Stimulated activated CD4-positive, alpha-beta T cell treated with anti-CD3 and anti-CD28 coated beads, Interleukin-4, amount 100 ng/mL, for 4 hours (primary cell): ENCODE measurements around the gene NPTX2.

Experiments used
- DNase-seq, 2 experiments: peaks; one replicate each; pipeline ENCODE4 v3.0.0-alpha.2; 2020

Gene NPTX2

DNA sequence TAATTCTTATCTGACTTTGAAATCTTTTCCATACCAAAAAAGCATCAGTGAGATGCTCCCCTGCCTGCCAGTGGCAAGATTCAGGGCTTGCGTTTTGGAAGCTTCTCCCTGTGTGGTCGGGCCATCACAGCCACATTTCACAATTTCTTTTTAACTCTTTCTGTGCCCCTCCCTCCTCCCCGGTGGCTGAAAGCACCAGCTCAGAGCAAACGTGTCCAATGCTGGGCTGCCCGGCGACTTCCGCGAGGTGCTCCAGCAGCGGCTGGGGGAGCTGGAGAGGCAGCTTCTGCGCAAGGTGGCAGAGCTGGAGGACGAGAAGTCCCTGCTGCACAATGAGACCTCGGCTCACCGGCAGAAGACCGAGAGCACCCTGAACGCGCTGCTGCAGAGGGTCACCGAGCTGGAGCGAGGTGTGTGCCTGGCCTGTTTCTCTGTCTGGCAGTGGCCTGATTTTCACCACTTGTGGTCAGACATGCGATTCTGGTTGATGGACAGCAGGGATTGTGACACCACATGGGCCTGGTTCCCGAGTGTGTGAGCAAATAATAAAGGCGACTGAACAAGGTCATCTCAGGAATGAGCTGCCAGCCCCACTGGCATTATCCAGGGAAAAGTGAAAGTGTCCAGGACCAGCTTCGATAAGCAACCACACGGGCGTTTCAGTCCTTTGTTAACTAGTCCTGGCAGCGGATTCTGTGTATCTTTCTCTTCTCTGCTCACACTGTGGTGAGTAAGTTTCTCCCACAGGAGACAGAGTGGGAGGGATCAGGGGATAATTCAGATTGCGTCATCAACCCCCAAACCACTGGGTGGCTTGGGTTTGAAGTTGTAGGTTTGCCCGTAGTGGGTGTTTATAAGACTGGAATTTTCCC is 2.6 kb downstream of the NPTX2 start:
- no peak for DNase-seq

DNA sequence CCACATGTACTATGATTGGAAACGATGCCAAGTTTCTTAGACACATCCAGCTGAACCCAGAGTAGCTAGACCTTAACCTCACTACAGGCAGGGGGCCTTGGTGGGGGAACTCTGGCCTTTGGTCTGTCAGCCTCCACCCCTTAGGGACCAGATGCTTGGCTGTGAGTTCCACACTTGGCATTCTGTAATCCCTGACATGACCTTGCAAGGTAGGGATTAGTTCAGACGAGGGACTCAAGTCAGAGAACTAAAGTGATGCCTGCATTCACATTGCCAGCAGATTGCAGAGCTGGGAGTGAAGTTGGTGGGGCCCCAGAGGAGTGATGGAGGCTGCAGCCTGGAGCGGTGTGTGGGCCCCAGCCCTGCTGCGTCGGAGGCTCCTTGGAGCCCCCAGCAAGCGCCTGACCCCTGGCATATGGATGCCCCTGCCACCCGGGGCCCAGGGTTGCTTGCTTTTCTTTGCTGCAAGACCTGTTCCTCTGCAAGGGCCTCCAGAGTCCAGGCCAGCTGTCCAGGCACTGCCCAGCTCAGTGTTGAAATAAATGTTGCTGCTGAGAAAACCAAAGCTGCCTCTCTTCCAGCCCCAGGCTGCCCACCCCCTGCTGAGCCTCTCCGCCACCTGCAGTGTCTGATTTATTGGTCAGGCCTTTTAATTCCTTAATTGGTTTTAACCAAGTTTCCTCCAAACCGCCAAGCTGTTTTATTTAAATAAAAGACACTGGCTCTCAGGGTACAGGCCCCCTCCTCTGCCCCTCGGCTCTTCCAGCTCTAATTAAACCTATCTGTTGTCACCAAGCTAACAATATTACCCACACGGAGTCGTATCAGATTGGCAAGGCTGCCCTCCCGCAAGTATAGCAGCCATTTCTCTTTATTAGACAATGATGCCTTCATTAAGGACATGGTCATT is 4.7 kb downstream of the NPTX2 start:
- DNase-seq, result no peak

DNA sequence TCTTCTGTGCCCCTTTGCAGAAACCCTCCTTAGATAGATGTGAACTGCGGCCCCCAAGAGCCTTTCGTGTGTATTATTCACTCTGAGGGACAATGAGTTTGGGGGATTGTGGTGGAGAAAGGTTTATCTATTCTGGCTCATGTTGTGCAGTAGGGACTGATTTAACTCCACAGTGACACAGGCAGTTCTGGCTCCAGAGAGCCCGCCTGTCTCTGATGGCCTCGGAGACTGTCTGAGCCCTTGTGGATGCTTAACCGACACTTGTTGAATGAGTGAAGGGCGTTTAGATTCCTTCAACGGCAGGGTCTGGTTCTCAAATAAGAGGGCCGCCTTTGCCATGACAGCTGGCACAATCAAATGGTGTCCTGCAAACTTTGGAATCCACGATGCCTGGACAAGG is 5.8 kb downstream of the NPTX2 start:
- DNase-seq, result no peak

DNA sequence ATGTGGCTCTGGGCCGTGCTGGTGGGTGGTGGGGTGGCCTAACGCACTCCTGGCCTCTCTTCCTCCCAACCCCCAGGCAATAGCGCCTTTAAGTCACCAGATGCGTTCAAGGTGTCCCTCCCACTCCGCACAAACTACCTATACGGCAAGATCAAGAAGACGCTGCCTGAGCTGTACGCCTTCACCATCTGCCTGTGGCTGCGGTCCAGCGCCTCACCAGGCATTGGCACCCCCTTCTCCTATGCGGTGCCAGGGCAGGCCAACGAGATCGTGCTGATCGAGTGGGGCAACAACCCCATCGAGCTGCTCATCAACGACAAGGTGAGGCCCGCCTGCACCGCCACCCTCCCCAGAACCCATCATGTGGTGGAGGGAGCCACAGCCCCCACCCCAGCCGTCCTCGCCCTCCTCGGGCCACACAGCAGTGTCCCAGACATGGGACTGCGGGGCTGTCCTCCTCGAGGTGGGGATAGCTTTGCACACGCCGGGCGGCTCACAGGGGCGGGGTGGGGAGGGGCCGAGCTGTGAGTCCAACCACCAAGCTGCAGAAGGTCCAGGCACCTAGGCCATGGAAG is 7.8 kb downstream of the NPTX2 start:
- DNase-seq, result no peak

DNA sequence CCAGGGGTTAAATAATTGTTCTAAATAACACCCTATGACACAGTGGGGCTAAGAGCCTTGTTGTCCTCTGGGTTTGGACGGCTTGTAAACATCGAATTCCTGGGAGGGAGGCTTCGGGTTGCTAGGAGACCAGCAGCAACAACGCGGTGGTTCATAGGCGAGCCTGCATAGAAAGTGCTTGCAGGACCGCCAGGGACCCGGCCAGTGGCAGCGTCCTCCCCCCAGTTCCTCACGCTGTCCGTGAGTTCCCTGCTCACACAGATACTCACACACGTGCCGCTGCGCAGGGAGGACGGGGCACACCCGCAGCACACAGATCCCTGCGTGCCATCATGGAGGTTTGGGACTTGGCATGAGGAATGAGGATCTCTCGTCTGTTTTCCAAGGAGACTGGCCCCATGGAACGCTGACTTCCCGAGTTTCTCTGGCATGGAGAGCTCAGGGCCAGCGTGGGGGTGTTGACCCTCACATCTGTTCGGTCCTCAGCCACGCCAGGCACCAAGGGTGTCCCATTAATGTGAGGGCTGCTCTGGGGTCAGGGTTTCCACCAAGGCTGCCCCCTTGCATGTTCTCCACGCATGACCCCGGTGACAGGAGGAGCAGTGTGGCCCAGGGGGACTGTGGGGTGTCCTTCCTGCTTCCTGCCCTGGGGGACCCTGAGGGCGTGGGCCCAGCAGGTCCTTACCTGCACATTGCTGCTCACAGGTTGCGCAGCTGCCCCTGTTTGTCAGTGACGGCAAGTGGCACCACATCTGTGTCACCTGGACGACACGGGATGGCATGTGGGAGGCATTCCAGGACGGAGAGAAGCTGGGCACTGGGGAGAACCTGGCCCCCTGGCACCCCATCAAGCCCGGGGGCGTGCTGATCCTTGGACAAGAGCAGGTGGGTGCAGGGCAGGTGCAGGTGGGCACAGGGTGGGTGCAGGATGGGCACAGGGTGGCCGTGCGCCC is 9.7 kb downstream of the NPTX2 start:
- no peak for DNase-seq

DNA sequence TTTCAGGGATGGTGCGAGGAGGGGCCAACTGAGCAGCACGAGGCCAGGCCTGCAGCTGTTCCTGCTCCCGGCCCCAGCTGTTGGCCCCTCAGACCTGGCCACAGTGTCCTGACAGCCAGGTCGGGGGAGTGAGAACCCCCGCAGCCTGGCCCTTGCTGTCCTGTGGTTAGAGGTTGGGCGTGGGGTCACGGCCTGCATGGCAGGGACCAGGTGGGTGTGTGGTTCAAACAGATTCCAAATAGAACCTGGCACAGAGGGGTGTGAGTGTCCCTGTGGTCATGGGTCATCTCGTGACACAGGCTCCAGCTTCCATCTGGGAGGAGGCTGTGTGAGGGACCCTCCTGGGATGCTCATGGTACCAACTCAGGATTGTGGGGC is 10.3 kb downstream of the NPTX2 start:
- no peak for DNase-seq

DNA sequence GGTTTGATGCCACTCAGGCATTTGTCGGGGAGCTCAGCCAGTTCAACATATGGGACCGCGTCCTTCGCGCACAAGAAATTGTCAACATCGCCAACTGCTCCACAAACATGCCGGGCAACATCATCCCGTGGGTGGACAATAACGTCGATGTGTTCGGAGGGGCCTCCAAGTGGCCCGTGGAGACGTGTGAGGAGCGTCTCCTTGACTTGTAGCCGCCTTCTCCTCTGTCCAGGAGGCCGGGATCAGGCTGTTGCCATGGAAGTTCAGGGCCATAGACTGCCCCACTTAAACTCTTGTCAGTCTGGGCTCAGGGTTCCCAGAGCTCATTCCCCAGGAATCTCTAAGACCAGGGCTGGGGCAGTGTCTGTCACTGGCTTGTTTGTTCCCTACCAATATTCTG is 11.3 kb downstream of the NPTX2 start:
- no peak for DNase-seq

DNA sequence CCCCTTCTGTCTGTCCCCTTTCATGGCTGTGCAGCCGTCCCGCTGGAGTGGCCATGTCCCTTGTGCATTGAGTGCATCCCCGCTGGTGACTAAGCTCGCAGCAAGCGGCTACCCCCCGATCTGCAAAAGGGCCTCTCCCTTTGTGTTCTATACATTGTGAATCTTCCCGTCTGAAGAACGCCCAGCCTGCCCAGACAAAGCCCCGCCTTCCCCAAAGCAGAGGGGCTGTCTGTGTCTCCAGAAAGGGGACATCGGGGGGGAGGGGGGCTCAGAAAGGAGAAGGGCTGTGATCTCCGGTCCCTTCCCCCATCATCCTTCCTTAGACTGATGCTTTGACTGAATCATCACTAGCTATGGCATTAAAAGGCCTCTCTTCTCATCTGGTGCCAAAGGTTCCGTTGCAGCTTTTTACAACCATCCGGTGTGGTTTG is 11.9 kb downstream of the NPTX2 start:
- DNase-seq, result no peak

DNA sequence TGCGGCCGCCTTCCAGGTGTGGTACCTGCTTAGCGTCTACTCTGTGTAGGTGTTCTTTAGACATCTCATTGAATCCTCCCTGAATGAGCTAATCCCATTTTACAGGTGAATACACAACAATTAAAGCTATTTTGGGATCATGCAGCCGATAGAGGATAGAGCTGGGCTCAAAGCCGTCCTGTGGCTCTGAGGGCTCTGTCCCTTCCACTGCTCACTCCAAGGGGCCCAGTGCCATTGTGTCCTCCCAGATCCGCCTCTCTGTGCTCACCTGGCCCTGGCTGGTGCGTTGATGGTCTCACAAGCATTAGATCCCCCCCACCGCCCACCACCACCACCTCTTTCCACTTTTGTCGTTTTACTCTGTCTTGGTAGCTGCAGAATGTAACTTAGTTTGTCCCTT is 13.1 kb downstream of the NPTX2 start:
- no peak for DNase-seq

DNA sequence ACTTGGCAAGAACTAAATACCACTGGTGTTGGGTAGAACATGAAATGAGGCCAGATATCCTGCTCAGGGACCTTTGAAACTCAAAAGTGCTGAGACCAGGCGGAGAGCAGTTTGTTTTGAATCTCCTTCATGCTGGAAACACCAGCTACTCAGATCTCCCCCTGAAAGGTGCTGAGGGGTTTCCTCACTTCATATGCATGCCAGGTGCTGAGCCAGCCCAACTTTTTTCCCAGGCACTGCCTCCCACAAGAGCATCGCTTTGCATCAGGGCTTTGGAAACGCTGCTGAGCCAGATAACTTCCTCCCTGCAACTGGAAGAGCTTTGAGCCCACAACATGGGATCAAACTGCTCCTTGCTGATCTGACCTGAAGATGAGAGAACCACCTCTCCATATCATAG is 13.7 kb downstream of the NPTX2 start:
- no peak for DNase-seq

DNA sequence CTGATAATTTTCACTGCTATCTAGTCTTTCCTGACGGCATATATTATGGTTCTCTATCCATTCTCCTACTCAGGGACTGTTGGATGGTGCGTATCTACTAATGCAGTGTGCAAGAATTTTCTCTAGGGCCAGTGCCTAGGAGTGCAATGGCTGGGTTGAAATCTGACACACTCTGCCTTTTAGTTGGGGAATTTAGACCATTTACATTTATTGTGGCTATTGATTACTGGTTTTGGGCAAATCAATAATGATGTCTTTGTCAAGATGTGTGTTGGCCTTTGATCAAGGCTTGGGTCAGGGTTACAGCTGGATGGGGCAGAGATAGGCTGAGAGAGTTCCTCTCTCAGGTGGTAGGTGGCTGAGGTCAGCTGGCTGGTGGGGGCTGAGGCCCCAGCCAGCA is 21.8 kb downstream of the NPTX2 start:
- DNase-seq, result no peak

DNA sequence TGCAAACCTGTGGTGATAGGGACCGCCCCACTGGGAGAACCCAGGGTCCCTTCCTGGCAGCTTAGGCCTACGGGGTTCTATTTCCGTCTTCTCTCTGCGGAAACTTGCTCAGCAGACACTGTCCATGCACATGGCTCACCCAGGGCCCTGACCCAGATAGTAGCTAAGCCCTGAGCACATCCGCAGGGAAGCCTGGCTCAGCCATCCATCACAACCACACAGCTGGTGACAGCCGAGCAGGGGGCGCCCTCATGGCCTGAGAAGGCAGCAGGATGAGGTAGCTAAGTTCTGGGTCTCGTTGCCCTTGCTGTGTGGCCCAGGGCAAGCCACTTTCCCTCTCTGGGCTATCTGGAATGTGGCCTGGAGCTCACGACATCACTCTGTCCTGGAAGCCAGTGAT is 23.3 kb downstream of the NPTX2 start:
- DNase-seq, result no peak

DNA sequence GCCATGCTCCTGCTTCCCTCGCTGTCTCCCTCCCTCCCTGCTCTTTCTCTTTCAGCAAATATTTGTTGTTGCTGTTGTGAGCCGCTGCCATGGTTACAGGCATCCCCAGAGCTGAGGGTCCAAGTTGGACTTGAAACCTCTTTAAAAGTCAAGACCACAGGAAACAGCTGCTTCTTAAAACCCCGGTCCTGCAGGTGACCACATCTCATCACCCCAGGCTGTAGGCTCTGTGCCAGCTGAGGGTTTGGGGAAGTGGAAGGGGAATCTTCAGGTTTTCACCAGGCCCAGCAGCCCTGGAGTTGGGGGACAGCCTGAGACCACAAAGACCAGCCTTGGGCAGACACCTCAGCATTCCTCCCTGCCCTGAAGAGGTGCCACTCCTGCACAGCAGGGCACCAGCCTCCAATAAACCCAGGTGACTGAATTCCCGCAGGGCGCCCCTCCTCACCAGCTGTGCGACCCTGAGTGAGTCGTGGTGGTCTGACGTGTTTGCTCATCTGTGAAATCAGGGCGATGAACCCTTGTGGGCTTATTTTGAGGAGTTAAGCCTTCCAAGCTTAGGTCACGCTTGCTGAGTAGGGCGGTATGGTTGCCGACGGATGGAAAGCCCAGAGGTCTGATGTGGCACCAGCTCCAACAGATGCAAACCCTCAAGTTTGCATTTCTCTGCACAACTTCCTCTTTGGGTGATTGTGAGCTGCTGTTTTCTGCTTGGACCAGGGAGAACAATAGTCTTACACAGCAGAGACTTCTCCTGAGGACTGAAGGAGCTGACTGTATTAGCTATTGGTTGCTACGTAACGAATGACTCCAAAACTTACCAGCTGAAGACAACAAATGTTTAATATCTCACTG is 24.8 kb downstream of the NPTX2 start:
- DNase-seq, result no peak

DNA sequence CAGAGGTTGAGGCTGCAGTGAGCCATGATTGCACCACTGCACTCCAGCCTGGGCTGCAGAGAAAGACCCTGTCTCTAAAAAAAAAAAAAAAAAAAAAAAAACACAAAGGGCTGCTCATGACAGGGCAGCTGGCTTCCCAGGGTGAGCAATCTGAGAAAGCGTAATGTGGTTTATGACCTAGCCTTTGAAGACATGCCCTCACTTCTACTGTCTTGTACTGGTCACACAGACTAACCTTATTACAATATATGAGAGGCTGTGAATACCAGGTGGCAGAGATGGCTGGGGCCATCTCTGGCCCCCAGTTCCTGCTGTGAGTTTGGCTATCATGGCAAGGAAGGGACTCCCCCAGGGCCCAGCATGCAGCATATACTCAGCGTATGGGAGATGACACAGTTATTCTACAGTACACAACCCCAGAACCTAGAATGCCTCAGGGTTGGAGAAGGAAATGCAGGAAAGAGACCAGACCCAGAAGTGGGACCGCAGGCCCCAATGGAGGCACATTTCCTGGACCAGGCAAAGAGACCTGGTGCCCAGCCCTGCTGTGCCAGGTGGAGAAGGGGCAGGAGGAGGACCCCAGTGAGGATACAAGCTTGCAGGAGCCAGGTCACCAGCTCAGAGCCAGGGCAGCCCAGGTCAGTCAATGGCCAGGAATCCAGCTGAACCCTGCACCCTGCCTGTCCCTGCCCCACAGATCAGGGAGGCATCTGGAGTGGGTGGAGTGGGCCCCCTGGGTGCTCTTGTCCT is 26.3 kb downstream of the NPTX2 start:
- no peak for DNase-seq

DNA sequence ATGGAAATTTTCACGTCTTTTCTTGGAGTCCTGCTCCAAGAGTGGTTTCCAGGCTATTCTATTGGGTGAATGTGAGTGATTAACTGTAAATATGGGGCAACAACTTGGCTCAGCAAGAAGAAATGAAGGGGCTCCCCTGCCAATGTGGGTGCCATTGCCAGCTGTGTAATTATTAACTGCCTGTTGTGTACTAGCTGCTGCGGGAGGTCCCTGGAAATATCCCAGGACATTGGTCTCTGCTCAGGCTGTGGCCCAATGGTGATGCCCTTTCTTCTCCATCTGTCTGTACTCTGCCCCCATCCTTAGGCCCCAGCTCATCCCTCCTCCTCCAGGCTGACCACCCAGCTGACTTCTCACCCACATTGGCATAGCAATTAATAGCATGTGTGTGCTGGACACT is 29.4 kb downstream of the NPTX2 start:
- DNase-seq, result no peak

DNA sequence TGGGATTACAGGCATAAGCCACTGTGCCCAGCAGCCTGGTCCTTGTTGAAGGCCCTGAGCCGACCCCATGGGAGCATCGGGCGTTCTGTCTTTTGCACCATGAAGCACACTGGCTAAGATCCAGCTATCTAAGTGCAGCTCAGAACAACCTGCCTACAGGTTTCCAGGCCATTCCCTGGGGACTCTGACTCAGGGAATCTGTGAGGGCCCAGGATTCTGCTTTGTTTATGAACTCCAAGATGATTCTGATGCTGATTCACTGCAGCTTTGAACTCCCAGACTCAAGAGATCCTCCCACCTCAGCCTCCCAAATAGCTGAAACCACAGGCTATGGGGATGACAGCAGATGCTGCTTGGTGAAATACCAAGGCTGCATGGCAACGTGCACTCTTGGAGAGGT is 30.2 kb downstream of the NPTX2 start:
- DNase-seq, result no peak

DNA sequence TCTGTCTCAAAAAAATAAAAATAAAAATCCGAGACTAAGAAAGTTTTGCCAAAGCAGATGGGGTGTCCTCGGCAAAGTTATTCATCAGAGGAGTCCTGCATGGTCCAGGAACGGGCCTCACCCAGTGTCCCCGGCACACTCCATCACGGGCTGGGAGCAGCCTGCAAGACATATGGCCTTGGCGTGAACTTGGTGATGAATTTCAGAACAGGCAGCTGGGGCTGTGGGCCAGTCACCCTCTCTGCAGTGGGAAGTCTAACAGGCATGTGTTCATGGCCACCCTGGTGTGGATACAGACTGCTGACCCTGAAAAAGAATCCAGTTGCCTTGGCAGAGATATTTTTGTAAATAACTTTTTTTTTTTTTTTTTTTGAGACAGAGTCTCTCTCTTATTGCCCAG is 34.7 kb downstream of the NPTX2 start:
- DNase-seq, result no peak

DNA sequence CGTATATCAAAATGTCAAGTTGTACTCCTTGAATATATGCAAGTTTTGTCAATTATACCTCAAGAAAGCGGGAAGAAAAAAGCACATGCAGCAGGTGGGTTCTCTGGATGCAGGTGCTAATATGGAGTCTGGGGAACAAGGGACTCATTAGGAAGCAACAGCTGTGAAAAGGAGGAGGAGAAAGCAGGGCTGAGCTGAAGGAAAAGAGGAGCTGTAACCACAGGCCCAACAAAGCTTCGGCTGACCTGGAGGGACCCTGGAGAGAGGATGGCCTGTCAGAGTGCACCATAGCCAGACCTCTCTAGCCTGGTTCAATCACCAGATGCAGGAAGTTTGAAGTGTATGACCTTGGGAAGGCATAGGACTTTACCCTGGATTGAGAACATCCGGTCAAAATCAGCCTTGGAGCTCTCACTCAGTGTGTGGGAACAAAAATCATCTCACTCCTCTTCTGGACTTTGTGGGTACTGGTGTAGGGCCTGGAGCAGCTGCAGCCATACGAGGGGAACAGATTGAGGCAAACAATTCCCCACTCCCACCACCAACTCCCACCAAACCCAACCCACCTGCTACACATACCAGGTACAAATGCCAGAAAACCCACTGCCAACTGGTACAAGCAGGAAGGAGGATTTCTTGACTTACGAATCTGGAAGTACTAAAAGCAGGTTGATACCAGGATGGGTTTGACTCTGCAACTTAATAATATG is 36.7 kb downstream of the NPTX2 start:
- DNase-seq, result no peak

DNA sequence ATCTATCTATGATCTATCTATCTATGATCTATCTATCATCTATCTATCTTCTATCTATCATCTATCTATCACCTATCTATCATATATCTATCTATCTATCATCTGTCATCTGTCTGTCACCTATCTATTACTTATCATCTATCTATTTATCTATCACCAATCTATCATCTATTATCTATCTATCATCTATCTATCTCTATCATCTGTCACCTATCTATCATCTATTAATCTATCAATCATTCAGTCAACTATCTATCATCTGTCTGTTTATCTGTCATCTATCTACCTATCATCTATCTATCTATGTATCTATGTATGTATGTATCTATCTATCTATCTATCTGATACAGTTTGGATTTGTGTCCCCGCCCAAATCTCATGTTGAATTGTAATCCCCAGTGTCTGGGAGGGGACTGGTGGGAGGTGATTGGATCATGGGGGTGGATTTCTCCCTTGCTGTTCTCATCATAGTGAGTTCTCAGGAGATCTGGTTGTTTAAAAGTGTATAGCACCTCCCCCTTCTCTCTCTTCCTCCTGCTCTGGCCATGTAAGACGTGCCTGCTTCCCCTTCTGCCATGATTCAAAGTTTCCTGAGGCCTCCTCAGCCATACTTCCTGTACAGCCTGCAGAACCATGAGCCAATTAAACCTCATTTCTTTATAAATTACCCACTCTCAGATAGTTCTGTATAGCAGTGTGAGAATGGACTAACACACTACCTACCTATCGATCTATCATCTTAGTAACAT is 37.6 kb downstream of the NPTX2 start:
- no peak for DNase-seq
